ENCODE measurements around the gene DGKZ. TPM values are rescaled to one million over a fixed set of nuclear protein-coding genes. Genes with fewer than 3 reads are reported as not detected.
A peak's percentile ranks its signal among the peaks of the same experiment; 100 is the strongest.

Gene DGKZ
- total and polyA plus RNA-seq, 2 experiments from 2014 or later: 45.1 to 170 TPM

GRCh38 chr11:46321757-46322156 lies 25.5 kb upstream of the DGKZ start (continued):
- TF ChIP-seq ZNF462 (CRISPR knock-in tag; IDR thresholded peaks at IDR 0.05): no peak
- no peak for TF ChIP-seq STAT1 (IDR thresholded peaks at IDR 0.05; ENCODE audit: unreplicated experiment)
- TF ChIP-seq EZH2phosphoT487 (IDR thresholded peaks at IDR 0.05; ENCODE audit: unreplicated experiment): no peak
- TF ChIP-seq CREB1 (CRISPR knock-in tag; IDR thresholded peaks at IDR 0.05; ENCODE audit: low read depth): no peak

- no peak overlapping the region for H3K4me2 ChIP-seq
- H3K36me3 ChIP-seq (ENCODE audit: insufficient read depth): no peaks in the 10 kb centered on the region
- DNase-seq (ENCODE audit: low spot score): peak; percentile 85
- no peak overlapping the region for H2AFZ ChIP-seq
- no peak overlapping the region for H3K27ac ChIP-seq (ENCODE audit: low read depth)
- no peaks in the 10 kb centered on the region; the same call in 1 of the 2 replicates for H3F3A ChIP-seq (replicated peaks; ENCODE audit: low read depth)
- H3K9me3 Mint-ChIP-seq: no peaks in the 10 kb centered on the region
- no peak overlapping the region for H3K4me3 Mint-ChIP-seq
- no peak overlapping the region for H3K4me3 ChIP-seq
- H3K9me2 ChIP-seq (ENCODE audit: insufficient read depth): no peaks in the 10 kb centered on the region
- H3K27me3 ChIP-seq (ENCODE audit: insufficient read depth): no peaks in the 10 kb centered on the region
- peaks cover 10% of the 10 kb centered on the region for H3K36me3 Mint-ChIP-seq (ENCODE audit: low read depth)
- no peaks in the 10 kb centered on the region for H3K79me2 ChIP-seq (replicated peaks; ENCODE audit: insufficient read depth)
- TF ChIP-seq EZH2phosphoT487 (IDR thresholded peaks at IDR 0.05; ENCODE audit: unreplicated experiment): no peak
- peak; percentile 72 to 88 for TF ChIP-seq CTCF (conservative IDR thresholded peaks at IDR 0.05; ENCODE audit: low read depth in 2 of 2)
- H3K4me1 Mint-ChIP-seq: peaks cover 7% of the 10 kb centered on the region
- peaks cover 18% of the 10 kb centered on the region for H3K27me3 Mint-ChIP-seq (ENCODE audit: insufficient read depth, low read depth, poor library complexity)
- ATAC-seq: peak; percentile 63
- no peak overlapping the region for H3K27ac Mint-ChIP-seq
- no peaks in the 10 kb centered on the region for H4K20me1 ChIP-seq (replicated peaks; ENCODE audit: insufficient read depth)
- H3K4me1 ChIP-seq (ENCODE audit: insufficient read depth): peaks cover 4% of the 10 kb centered on the region; the same call in 1 of the 2 replicates
Measured at GRCh38 chr11:46322759-46323158, 24.5 kb upstream of the DGKZ start.

Measured in GM23338 (cell line).